ENCODE data around the gene DOCK4. TPM values are rescaled to one million over a fixed set of nuclear protein-coding genes. Genes with fewer than 3 reads are reported as not detected.
A peak's percentile ranks its signal among the peaks of the same experiment; 100 is the strongest.
"Not testable (repeated sequence)": the region's sequence is repeated elsewhere in the genome, so short reads cannot be mapped to it uniquely, and the experiment has no call there.

Gene DOCK4
- total RNA-seq, 1 experiment from 2014 or later: 31.4 TPM

DNA sequence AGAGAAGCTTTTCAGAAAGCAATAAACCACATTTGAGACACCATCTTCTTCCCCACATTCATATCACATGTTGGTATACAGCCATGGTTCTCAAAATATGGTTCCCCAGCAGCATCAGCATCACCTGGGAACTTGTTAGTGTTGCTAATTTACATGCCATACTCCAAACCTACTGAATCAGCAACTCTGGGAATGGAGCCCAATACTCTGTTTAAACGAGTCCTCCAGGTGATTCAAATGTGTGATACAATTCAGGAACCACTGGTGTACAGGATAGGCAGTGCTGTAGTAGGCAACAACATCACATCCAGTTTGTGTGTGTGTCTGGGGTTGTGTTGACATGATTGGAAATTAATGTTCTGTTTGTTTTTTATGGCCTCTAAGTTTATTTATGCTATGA, 48.0 kb upstream of the DOCK4 start:
- Mint-ChIP-seq H3K36me3 (ENCODE audit: insufficient read depth, unreplicated experiment) (no peaks in the 10 kb centered on the region), H3K27me3 (ENCODE audit: insufficient read depth, unreplicated experiment) (no peaks in the 10 kb centered on the region), H3K9me3 (ENCODE audit: unreplicated experiment) (no peaks in the 10 kb centered on the region), H3K27ac (ENCODE audit: low read depth, unreplicated experiment) (no peak overlapping the region), H3K4me3 (ENCODE audit: unreplicated experiment) (no peak overlapping the region), H3K4me1 (ENCODE audit: insufficient read depth, unreplicated experiment) (no peaks in the 10 kb centered on the region)
- BruUV-seq (replicated peaks): no TSS peak
- POLR2A ChIA-PET: interaction anchor here (0.7 to 1.0 kb wide), 3 partner anchors 33 to 207 kb away, joined by 3 to 5 read pairs (median 3); no protein-coding TSS in a partner anchor
- TF ChIP-seq, protein P1, sequence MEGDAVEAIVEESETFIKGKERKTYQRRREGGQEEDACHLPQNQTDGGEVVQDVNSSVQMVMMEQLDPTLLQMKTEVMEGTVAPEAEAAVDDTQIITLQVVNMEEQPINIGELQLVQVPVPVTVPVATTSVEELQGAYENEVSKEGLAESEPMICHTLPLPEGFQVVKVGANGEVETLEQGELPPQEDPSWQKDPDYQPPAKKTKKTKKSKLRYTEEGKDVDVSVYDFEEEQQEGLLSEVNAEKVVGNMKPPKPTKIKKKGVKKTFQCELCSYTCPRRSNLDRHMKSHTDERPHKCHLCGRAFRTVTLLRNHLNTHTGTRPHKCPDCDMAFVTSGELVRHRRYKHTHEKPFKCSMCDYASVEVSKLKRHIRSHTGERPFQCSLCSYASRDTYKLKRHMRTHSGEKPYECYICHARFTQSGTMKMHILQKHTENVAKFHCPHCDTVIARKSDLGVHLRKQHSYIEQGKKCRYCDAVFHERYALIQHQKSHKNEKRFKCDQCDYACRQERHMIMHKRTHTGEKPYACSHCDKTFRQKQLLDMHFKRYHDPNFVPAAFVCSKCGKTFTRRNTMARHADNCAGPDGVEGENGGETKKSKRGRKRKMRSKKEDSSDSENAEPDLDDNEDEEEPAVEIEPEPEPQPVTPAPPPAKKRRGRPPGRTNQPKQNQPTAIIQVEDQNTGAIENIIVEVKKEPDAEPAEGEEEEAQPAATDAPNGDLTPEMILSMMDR (IDR thresholded peaks at IDR 0.05; ENCODE audit: unreplicated experiment): no peak
- DNase-seq (ENCODE audit: unreplicated experiment): peak; percentile 41
- CTCF ChIA-PET: interaction anchor here (0.7 kb wide), 1 partner anchor 13 kb away, joined by 3 read pairs; no protein-coding TSS in a partner anchor
- intact Hi-C loops (cut with micrococcal nuclease): no loop called here

DNA sequence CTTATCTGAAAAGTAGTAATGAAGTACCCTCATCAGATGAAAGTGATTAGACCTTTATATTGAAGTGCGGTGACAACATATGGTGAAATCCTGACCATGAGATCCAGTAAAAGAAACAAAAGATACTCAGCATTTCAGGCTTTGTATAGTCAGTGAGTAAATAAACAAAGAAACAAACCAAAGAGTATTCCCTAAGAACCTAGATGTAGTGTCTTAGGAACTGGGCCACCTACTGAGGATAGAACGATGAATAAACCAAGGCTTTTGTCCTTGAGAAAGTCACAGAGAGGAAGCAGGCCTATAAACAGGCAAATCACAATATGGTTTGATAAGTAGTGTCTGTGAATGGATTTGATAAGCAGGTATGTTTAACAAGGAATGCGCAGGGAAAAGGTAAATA, 46.5 kb upstream of the DOCK4 start:
- Mint-ChIP-seq H3K4me3 (ENCODE audit: unreplicated experiment) (no peak overlapping the region), H3K27me3 (ENCODE audit: insufficient read depth, unreplicated experiment) (no peaks in the 10 kb centered on the region), H3K9me3 (ENCODE audit: unreplicated experiment) (no peaks in the 10 kb centered on the region), H3K4me1 (ENCODE audit: insufficient read depth, unreplicated experiment) (peaks cover 7% of the 10 kb centered on the region), H3K36me3 (ENCODE audit: insufficient read depth, unreplicated experiment) (no peaks in the 10 kb centered on the region), H3K27ac (ENCODE audit: low read depth, unreplicated experiment) (no peak overlapping the region)
- ChIA-PET CTCF (interaction anchor here (0.6 kb wide), 1 partner anchor 413 kb away, joined by 7 read pairs; no protein-coding TSS in a partner anchor), POLR2A (no interaction called here)
- TF ChIP-seq, protein P1 (IDR thresholded peaks at IDR 0.05; ENCODE audit: unreplicated experiment): no peak
- no peak for DNase-seq (ENCODE audit: unreplicated experiment)
- intact Hi-C loops (cut with micrococcal nuclease): no loop called here
- no TSS peak for BruUV-seq (replicated peaks)

DNA sequence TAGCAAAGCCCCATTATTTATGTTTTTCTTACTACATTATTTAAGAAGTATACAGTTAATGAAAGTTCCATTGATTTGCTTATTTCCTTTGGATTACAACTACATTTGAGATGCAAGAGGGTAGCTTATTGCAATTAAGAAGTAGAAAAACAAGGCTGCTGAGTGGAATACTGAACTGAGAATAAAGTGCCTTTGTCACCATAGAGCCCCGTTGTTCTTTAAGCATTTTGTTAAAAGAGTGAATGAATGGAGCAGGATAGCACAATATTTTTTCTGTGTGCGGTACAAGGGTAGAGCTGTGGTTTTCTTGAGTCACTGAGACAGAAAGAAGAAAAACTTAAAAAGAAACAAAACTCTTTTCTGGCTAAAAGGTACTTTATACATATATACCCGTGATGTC, 45.9 kb upstream of the DOCK4 start:
- no peak overlapping the region for H3K27ac Mint-ChIP-seq (ENCODE audit: low read depth, unreplicated experiment)
- POLR2A ChIA-PET: interaction anchor here (0.6 kb wide), 1 partner anchor 54 kb away, joined by 3 read pairs; no protein-coding TSS in a partner anchor
- intact Hi-C loops (cut with micrococcal nuclease): no loop called here
- CTCF ChIA-PET: no interaction called here
- peaks cover 7% of the 10 kb centered on the region for H3K4me1 Mint-ChIP-seq (ENCODE audit: insufficient read depth, unreplicated experiment)
- H3K9me3 Mint-ChIP-seq (ENCODE audit: unreplicated experiment): no peaks in the 10 kb centered on the region
- H3K27me3 Mint-ChIP-seq (ENCODE audit: insufficient read depth, unreplicated experiment): no peaks in the 10 kb centered on the region
- no TSS peak for BruUV-seq (replicated peaks)
- TF ChIP-seq, protein P1 (IDR thresholded peaks at IDR 0.05; ENCODE audit: unreplicated experiment): no peak
- no peak overlapping the region for H3K4me3 Mint-ChIP-seq (ENCODE audit: unreplicated experiment)
- H3K36me3 Mint-ChIP-seq (ENCODE audit: insufficient read depth, unreplicated experiment): no peaks in the 10 kb centered on the region
- DNase-seq (ENCODE audit: unreplicated experiment): no peak

DNA sequence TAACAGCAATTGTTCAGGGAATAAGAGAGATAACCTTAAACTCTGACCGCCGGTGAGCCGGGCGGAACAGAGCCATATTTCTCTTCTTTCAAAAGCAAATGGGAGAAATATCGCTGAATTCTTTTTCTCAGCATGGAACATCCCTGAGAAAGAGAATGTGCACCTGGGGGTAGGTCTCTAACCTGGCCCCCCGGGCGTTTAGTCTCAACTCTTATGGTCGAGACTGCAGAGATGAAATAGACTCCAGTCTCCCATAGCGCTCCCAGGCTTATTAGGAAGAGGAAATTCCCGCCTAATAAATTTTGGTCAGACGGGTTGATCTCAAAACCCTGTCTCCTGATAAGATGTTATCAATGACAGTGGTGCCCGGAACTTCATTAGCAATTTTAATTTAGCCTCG, 43.8 kb upstream of the DOCK4 start:
- H3K9me3 Mint-ChIP-seq (ENCODE audit: unreplicated experiment); H3K36me3 Mint-ChIP-seq (ENCODE audit: insufficient read depth, unreplicated experiment); DNase-seq (ENCODE audit: unreplicated experiment); H3K27me3 Mint-ChIP-seq (ENCODE audit: insufficient read depth, unreplicated experiment); CTCF ChIA-PET; H3K4me3 Mint-ChIP-seq (ENCODE audit: unreplicated experiment); H3K4me1 Mint-ChIP-seq (ENCODE audit: insufficient read depth, unreplicated experiment); intact Hi-C loops (cut with micrococcal nuclease); POLR2A ChIA-PET; H3K27ac Mint-ChIP-seq (ENCODE audit: low read depth, unreplicated experiment); BruUV-seq (replicated peaks): not testable (repeated sequence)

DNA sequence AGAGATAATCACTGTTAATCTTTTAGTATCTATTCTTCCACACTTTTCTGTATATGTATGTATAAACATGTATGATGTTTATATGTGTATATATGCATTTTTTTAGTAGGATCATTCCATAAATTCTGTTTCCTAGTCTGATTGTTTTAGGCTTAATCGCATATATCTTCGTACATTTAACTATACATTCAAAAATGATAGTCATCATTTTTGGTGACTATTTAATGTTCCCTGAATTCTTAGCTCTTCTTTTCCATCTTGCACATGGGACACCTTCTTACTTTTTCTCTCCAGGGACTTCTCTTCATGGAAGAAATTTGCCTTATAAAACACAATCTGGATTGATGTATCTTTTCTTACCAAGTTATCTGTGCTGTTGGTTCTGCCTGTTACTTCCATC, 42.4 kb upstream of the DOCK4 start:
- Mint-ChIP-seq H3K27ac (ENCODE audit: low read depth, unreplicated experiment) (peak overlapping the region; percentile 9), H3K4me1 (ENCODE audit: insufficient read depth, unreplicated experiment) (peaks cover 7% of the 10 kb centered on the region), H3K9me3 (ENCODE audit: unreplicated experiment) (no peaks in the 10 kb centered on the region), H3K27me3 (ENCODE audit: insufficient read depth, unreplicated experiment) (no peaks in the 10 kb centered on the region), H3K4me3 (ENCODE audit: unreplicated experiment) (no peak overlapping the region), H3K36me3 (ENCODE audit: insufficient read depth, unreplicated experiment) (no peaks in the 10 kb centered on the region)
- TF ChIP-seq, protein P1 (IDR thresholded peaks at IDR 0.05; ENCODE audit: unreplicated experiment): no peak
- intact Hi-C loops (cut with micrococcal nuclease): no loop called here
- DNase-seq (ENCODE audit: unreplicated experiment): no peak
- ChIA-PET CTCF (interaction anchor here (0.6 kb wide), 1 partner anchor 392 kb away, joined by 3 read pairs; no protein-coding TSS in a partner anchor), POLR2A (interaction anchor here (0.6 kb wide), 1 partner anchor 45 kb away, joined by 3 read pairs; no protein-coding TSS in a partner anchor)
- no TSS peak for BruUV-seq (replicated peaks)

All from MCF 10A (cell line).